Measurements from ENCODE around the gene SLC2A1.
A peak's percentile ranks its signal among the peaks of the same experiment; 100 is the strongest.
"Not testable (repeated sequence)": the region's sequence is repeated elsewhere in the genome, so short reads cannot be mapped to it uniquely, and the experiment has no call there.

The SLC2A1 gene

DNA sequence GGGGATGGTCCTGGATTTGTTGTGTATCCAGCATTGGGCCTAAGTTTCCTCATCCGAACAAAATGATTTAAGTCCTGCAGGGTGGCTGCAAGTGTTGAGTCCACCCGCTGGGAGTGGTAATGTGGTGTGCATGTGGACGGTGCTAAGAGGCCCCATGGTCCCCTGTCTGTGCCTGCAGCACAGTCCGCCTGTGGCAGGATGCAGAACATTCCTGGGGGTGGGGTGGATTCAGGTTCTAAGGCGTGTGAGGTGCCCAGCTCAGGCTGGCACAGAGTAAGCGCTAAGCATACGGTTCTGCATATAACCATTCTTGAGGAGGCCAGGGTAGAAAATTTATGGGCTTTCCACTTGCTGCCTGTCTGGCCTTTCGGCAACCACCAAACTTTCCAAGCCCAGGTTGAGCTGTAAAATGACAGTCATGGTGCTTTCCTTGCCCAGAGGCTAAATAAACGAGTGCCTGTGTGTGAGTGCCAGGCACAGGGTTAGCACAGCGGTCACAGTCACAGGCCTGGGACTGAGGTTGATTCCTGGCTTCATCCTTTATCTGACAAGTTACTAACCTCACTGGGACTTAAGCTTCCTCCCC is 30.7 kb downstream of the SLC2A1 start:
- no peak for FAIRE-seq
- DNase-seq (ENCODE audit: insufficient read length, low spot score), result no peak
- no peak for TF ChIP-seq POLR2A (IDR thresholded peaks at IDR 0.05; ENCODE audit: low read depth, low read length)

DNA sequence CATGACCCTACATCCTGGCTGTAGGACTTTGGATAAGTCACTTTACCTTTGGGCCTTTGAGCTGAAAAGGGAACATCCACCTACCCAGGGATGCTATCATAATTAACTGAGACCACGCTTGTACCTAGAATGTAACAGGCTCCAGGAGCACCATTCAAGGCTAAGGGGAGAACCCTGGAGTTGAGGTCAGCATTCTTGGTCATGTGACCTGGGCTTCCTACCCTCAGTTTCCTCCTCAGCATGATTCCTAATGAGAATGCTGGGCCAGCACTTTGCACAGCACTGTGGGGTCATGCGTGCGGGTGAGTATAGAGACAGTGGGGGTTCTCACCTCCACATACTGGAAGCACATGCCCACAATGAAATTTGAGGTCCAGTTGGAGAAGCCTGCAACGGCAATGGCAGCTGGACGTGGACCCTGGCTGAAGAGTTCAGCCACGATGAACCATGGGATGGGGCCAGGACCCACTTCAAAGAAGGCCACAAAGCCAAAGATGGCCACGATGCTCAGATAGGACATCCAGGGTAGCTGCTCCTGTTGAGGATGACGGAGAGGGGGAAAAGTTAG is 31.3 kb downstream of the SLC2A1 start:
- FAIRE-seq (no peak), DNase-seq (ENCODE audit: insufficient read length, low spot score) (no peak)
- TF ChIP-seq POLR2A (IDR thresholded peaks at IDR 0.05; ENCODE audit: low read depth, low read length), result no peak

- no peak for TF ChIP-seq POLR2A (IDR thresholded peaks at IDR 0.05; ENCODE audit: low read depth, low read length)
- FAIRE-seq, result no peak
- no peak for DNase-seq (ENCODE audit: insufficient read length, low spot score)
Observed at GRCh38 chr1:42926879-42927242, 31.8 kb downstream of the SLC2A1 start.

GRCh38 chr1:42926235-42926878 is 32.3 kb downstream of the SLC2A1 start:
- FAIRE-seq (no peak), DNase-seq (ENCODE audit: insufficient read length, low spot score) (no peak)
- TF ChIP-seq POLR2A (IDR thresholded peaks at IDR 0.05; ENCODE audit: low read depth, low read length), result no peak

DNA sequence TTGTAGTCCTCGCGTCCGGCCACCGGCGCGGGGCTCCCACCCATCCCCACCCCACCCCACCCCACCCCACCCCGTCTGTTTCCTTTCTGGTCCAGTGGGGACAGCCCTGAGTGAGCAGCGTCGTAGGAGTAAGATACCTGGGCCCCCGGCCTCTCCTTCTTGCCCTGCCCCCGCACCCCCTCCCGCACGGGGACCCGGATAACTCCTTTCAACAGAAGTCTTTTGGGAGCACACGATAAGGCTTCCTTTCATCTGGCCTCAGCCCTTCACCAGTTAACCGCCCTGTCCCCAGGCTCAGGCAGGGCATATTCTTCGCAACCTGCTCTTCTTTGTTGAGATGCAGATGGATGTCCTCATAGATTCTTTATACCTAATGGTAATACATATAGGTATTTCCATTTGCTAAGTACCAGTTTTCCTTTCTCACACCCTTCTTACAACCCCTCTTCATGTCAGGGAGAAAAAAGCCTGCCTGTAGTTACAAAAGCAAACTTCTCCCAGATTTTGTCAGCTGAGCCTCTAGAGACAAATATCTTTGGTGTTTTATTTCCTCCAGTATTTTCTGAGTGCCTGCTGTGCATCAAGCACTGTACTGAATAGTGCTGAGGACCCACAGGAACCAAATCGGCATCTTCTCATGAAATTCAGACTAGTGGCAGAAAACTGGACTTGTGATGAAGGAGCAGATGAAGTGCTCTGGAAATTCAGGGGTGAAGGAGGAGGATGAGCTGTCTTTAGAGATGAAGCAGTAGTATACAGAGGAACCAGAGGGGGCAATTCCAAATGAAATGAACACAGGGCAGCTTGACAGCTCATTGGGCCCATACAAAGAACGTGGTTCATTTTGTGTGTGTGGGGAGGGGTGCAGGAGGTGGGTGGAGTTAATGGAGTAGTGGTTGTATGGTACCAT is 33.6 kb downstream of the SLC2A1 start:
- no peak for TF ChIP-seq POLR2A (IDR thresholded peaks at IDR 0.05; ENCODE audit: low read depth, low read length)
- FAIRE-seq (no peak), DNase-seq (ENCODE audit: insufficient read length, low spot score) (no peak)

DNA sequence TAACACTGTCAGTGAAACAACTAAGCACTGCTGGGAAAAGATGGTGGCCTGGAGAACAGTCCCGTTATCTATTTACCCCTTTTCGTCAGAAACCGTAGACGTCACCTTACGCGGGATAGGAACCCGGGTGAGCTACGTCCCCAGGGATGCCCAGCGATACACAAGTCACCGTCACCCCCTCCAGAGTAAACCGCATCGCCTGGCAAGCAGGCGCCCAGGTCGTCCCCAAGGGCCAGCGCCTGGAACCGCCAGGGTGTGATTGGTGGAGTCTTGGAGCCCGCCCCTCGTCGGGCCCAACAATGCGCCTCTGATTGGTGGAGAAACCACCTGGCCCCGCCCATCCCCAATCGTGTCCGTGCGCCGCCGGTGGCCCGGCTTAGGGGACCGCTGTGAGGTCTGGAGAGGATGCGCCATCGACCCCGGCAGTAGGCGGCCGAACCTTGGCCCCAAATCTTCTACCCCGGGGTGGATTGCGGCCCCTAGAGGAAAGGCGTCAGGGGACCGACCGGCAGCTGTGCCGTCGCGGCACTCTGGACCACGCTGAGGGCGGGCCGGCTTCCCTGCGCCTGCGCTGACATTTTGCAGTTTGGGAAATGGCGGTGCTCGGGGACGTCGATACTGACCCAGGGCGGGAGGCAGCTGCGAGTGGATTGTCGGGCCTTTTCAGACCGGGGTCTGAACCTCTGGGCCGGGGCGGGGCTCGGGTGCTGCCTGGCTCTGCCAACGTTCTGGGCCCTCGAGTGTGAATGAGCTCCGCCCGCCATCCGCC is 34.4 kb downstream of the SLC2A1 start:
- peak; percentile 39 for TF ChIP-seq POLR2A (IDR thresholded peaks at IDR 0.05; ENCODE audit: low read depth, low read length)
- DNase-seq (ENCODE audit: insufficient read length, low spot score), result no peak
- no peak for FAIRE-seq

GRCh38 chr1:42923367-42924081 is 35.1 kb downstream of the SLC2A1 start:
- TF ChIP-seq POLR2A (IDR thresholded peaks at IDR 0.05; ENCODE audit: low read depth, low read length), result no peak
- no peak for DNase-seq (ENCODE audit: insufficient read length, low spot score)
- FAIRE-seq, result no peak

GRCh38 chr1:42922687-42923366 is 35.8 kb downstream of the SLC2A1 start:
- DNase-seq (ENCODE audit: insufficient read length, low spot score) (peak; percentile 70), FAIRE-seq (peak; percentile 69)
- no peak for TF ChIP-seq POLR2A (IDR thresholded peaks at IDR 0.05; ENCODE audit: low read depth, low read length)

DNA sequence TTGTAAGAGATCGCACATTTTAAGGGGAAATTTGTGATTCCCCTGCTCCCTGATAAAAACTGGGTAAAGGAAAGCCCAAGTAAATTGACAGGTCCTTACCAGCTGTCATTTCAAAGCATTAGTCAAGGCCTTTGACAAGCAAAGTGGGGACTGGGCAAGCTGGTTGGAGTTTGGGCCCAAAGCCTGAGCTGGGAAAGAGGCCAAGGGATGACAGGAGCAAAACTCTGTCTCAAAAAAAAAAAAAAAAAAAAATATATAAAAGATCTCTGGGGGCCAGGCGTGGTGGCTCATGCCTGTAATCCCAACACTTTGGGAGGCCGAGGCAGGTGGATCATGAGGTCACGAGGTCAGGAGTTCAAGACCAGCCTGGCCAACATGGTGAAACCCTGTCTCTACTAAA is 36.9 kb downstream of the SLC2A1 start:
- DNase-seq (ENCODE audit: insufficient read length, low spot score), result no peak
- no peak for FAIRE-seq
- no peak for TF ChIP-seq POLR2A (IDR thresholded peaks at IDR 0.05; ENCODE audit: low read depth, low read length)

DNA sequence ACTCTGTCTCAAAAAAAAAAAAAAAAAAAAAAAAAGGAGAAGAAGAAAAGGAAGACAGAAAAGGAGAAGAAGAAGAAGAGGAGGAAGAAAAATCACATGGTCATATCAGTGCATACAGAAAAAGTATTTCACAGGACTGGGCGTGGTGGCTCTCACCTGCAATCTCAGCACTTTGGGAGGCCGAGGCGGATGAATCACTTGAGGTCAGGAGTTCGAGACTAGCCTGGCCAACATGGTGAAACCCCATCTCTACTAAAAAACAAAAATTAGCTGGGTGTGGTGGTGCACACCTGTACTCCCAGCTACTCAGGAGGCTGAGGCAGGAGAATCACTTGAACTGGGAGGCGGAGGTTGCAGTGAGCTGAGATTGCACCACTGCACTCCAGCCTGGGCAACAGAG is 39.0 kb downstream of the SLC2A1 start:
- DNase-seq (ENCODE audit: insufficient read length, low spot score); FAIRE-seq: not testable (repeated sequence)

DNA sequence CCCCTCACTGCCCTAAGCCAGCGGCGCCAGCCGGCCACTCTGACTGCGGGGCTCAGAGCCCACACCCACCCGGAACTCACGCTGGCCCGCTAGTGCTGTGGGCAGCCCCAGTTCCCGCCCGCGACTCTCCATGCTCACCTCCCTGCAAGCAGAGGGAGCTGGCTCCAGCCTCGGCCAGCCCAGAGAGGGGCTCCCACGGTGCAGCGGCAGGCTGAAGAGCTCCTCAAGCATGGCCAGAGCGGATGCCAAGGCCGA is 41.5 kb downstream of the SLC2A1 start:
- no peak for TF ChIP-seq POLR2A (IDR thresholded peaks at IDR 0.05; ENCODE audit: low read depth, low read length)
- FAIRE-seq (no peak), DNase-seq (ENCODE audit: insufficient read length, low spot score) (no peak)

- TF ChIP-seq POLR2A (IDR thresholded peaks at IDR 0.05; ENCODE audit: low read depth, low read length), result no peak
- FAIRE-seq (no peak), DNase-seq (ENCODE audit: insufficient read length, low spot score) (no peak)
Observed at GRCh38 chr1:42915456-42915855, 43.2 kb downstream of the SLC2A1 start.

DNA sequence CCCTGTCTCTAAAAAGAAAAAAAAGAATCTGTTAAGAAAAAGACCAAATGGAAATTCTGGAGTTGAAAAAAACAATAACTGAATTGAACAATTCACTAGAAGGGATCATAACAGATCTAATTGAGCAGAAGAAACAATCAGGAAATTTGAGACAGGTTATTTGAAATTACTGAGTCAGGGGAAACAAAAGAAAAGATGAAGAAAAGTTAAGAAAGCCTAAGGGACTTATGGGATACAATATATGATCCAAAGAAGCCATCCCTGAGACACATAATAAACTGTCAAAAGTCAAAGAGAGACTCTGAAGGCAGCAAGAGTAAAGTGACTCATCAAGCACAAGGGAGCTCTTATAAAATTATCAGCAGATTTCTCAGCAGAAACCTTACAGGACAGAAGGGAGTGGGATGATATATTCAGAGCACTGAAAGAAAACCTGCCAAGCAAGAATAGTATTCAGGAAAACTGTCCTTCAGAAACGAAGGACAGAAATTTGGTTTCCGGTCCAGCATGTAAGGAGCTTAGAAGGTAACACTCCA is 44.5 kb downstream of the SLC2A1 start:
- TF ChIP-seq POLR2A (IDR thresholded peaks at IDR 0.05; ENCODE audit: low read depth, low read length), result no peak
- no peak for DNase-seq (ENCODE audit: insufficient read length, low spot score)
- FAIRE-seq, result no peak
